HepG2 (cell line): Measurements from ENCODE around the gene NDRG3. TPM values are rescaled to one million over a fixed set of nuclear protein-coding genes. Genes with fewer than 3 reads are reported as not detected.

Source experiments
- ATF3 ChIP-seq: sonication (generic); formaldehyde crosslinking; IDR thresholded peaks from 2 replicates; pipeline ENCODE4 v1.4.0; 2020; ENCODE audit warnings: missing genetic modification reagents
- FOXJ3 ChIP-seq: sonication (generic); formaldehyde crosslinking; IDR thresholded peaks from 2 replicates; pipeline ENCODE4 v1.4.0; 2020; ENCODE audit warnings: missing genetic modification reagents, mild to moderate bottlenecking, borderline replicate concordance
- HES4 ChIP-seq: sonication (generic); formaldehyde crosslinking; IDR thresholded peaks from 2 replicates; pipeline ENCODE4 v1.9.0; 2021; ENCODE audit warnings: mild to moderate bottlenecking, missing genetic modification reagents, borderline replicate concordance
- HIC2 ChIP-seq: sonication (generic); formaldehyde crosslinking; IDR thresholded peaks from 2 replicates; pipeline ENCODE4 v1.9.0; 2022; ENCODE audit warnings: low read depth, missing genetic modification reagents
- NCOA2 ChIP-seq: sonication (generic); formaldehyde crosslinking; IDR thresholded peaks from 2 replicates; pipeline ENCODE4 v1.8.0; 2022; ENCODE audit warnings: inconsistent platforms
- NFATC3 ChIP-seq: sonication (generic); formaldehyde crosslinking; IDR thresholded peaks from 2 replicates; pipeline ENCODE4 v1.5.1; 2020; ENCODE audit warnings: mild to moderate bottlenecking, missing genetic modification reagents
- NFE2L2 ChIP-seq: fragments of 150-350 bp; IDR thresholded peaks from 2 replicates; pipeline ENCODE4 v1.6.1; 2014; ENCODE audit warnings: low read length
- NR2F6 ChIP-seq, 2 experiments: IDR thresholded peaks; 2 replicates each; pipeline ENCODE4 v1.6.1; 2016; ENCODE audit warnings: antibody characterized with exemption in 1 of 2, mild to moderate bottlenecking in 1 of 2
- PHF5A ChIP-seq: IDR thresholded peaks from one replicate; pipeline ENCODE4 v1.6.1; 2018; ENCODE audit warnings: low read depth, missing genetic modification reagents; ENCODE audit not compliant: unreplicated experiment
- SALL2 ChIP-seq: sonication (generic); formaldehyde crosslinking; IDR thresholded peaks from 2 replicates; pipeline ENCODE4 v1.8.1; 2023; ENCODE audit warnings: mild to moderate bottlenecking, missing genetic modification reagents, inconsistent platforms
- SRSF1 ChIP-seq: fragments of 200-400 bp; formaldehyde crosslinking; optimal IDR thresholded peaks from 2 replicates; pipeline ENCODE3; 2017; ENCODE audit warnings: mild to moderate bottlenecking, low read depth, low read length, moderate library complexity
- ZNF12 ChIP-seq: sonication (generic); formaldehyde crosslinking; IDR thresholded peaks from 2 replicates; pipeline ENCODE4 v1.5.0; 2020; ENCODE audit warnings: missing genetic modification reagents
- ZNF274 ChIP-seq: sonication (generic); formaldehyde crosslinking; IDR thresholded peaks from 2 replicates; pipeline ENCODE4 v1.5.1; 2020; ENCODE audit warnings: mild to moderate bottlenecking, missing genetic modification reagents
- ZNF562 ChIP-seq: sonication (generic); formaldehyde crosslinking; IDR thresholded peaks from 2 replicates; pipeline ENCODE4 v1.8.0; 2022; ENCODE audit warnings: missing genetic modification reagents, borderline replicate concordance
- ZNF644 ChIP-seq: IDR thresholded peaks from 2 replicates; pipeline ENCODE4 v1.6.1; 2016; ENCODE audit warnings: low read depth
- polyA plus RNA-seq, 8 experiments: library from polyadenylated mRNA; depleted of rRNA in 3 of 8; stranded (reverse) in 7 of 8; unstranded in 1 of 8; fragments of >200 nt; fragmentation: Illumina TruSeq in 4 of 8; extraction: Trizol in 4 of 8; gene quantifications; 2 replicates each; pipeline versions ENCODE4 v1.2.1 to v1.2.3, GENCODE V29; 2011 to 2016; ENCODE audit warnings: low read depth in 4 of 8, missing spikeins in 1 of 8, mixed read lengths in 1 of 8; ENCODE audit not compliant: insufficient read depth in 1 of 8
- total RNA-seq, 5 experiments: library from RNA; depleted of rRNA; stranded (reverse); fragments of >200 nt; fragmentation: Illumina TruSeq; extraction: Trizol; gene quantifications; 2 replicates each; pipeline ENCODE4 v1.2.3, GENCODE V29; 2016; ENCODE audit warnings: low read depth in 1 of 5
- TF ChIP-seq, protein P1 (sequence below): sonication (generic); formaldehyde crosslinking; IDR thresholded peaks from 2 replicates; pipeline ENCODE4 v1.5.0; 2020; ENCODE audit warnings: mild to moderate bottlenecking, missing genetic modification reagents, borderline replicate concordance
- TF ChIP-seq, protein P2 (sequence below): sonication (generic); formaldehyde crosslinking; IDR thresholded peaks from 2 replicates; pipeline ENCODE4 v1.8.0; 2022; ENCODE audit warnings: mild to moderate bottlenecking, missing genetic modification reagents, borderline replicate concordance

Gene NDRG3
- total and polyA plus RNA-seq, 2 of the 13 experiments (the other 11 are each of a cell fraction or from before 2014, with no cell fraction given), result 36.0 to 40.5 TPM

DNA sequence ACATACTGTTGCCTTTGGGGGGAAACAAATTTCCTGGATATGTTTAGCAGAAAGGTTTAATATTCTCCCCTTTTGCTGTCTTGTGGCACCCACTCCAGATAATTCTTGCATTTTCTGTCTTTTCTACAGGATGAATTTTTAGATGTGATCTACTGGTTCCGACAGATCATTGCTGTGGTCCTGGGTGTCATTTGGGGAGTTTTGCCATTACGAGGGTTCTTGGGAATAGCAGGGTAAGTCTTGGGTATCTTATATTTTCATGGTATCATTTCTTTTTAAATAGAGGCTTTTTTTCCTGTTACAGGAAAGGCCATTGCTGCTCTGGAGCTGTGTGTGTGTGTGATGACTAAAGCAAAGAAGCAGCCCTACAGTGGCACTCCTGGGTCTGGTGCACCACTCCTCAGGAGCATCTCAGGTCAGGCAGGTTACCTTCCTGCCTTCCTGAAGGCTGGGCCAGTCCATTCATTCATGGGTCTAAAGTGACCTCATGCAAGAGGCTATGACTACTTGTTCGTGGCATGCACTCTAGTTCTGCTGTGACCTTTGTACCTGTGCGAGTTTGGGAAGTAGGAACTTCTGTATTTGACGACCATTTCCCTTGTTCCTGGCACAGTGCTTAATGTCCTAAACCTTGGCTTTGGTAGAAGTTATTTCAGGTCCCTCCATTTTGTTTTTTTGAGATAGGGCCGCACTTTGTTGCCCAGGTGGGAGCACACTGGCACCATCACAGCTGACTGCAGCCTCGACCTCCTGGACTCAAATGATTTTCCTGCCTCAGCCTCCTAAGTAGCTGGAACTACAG, 138.1 kb downstream of the NDRG3 start (continued):
- TF ChIP-seq ATF3 (CRISPR knock-in tag), result peak; percentile 97
- TF ChIP-seq NR2F6 (IDR thresholded peaks at IDR 0.05), result peak; percentile 37; the same call in 1 of the 2 replicates
- peak; percentile 81; the same call in 1 of the 2 replicates for TF ChIP-seq NR2F6 (CRISPR knock-in tag; IDR thresholded peaks at IDR 0.05)
- TF ChIP-seq SRSF1, result no peak
- TF ChIP-seq NFATC3 (CRISPR knock-in tag), result no peak
- TF ChIP-seq HES4 (CRISPR knock-in tag), result no peak
- TF ChIP-seq ZNF274, result no peak
- TF ChIP-seq, protein P1, sequence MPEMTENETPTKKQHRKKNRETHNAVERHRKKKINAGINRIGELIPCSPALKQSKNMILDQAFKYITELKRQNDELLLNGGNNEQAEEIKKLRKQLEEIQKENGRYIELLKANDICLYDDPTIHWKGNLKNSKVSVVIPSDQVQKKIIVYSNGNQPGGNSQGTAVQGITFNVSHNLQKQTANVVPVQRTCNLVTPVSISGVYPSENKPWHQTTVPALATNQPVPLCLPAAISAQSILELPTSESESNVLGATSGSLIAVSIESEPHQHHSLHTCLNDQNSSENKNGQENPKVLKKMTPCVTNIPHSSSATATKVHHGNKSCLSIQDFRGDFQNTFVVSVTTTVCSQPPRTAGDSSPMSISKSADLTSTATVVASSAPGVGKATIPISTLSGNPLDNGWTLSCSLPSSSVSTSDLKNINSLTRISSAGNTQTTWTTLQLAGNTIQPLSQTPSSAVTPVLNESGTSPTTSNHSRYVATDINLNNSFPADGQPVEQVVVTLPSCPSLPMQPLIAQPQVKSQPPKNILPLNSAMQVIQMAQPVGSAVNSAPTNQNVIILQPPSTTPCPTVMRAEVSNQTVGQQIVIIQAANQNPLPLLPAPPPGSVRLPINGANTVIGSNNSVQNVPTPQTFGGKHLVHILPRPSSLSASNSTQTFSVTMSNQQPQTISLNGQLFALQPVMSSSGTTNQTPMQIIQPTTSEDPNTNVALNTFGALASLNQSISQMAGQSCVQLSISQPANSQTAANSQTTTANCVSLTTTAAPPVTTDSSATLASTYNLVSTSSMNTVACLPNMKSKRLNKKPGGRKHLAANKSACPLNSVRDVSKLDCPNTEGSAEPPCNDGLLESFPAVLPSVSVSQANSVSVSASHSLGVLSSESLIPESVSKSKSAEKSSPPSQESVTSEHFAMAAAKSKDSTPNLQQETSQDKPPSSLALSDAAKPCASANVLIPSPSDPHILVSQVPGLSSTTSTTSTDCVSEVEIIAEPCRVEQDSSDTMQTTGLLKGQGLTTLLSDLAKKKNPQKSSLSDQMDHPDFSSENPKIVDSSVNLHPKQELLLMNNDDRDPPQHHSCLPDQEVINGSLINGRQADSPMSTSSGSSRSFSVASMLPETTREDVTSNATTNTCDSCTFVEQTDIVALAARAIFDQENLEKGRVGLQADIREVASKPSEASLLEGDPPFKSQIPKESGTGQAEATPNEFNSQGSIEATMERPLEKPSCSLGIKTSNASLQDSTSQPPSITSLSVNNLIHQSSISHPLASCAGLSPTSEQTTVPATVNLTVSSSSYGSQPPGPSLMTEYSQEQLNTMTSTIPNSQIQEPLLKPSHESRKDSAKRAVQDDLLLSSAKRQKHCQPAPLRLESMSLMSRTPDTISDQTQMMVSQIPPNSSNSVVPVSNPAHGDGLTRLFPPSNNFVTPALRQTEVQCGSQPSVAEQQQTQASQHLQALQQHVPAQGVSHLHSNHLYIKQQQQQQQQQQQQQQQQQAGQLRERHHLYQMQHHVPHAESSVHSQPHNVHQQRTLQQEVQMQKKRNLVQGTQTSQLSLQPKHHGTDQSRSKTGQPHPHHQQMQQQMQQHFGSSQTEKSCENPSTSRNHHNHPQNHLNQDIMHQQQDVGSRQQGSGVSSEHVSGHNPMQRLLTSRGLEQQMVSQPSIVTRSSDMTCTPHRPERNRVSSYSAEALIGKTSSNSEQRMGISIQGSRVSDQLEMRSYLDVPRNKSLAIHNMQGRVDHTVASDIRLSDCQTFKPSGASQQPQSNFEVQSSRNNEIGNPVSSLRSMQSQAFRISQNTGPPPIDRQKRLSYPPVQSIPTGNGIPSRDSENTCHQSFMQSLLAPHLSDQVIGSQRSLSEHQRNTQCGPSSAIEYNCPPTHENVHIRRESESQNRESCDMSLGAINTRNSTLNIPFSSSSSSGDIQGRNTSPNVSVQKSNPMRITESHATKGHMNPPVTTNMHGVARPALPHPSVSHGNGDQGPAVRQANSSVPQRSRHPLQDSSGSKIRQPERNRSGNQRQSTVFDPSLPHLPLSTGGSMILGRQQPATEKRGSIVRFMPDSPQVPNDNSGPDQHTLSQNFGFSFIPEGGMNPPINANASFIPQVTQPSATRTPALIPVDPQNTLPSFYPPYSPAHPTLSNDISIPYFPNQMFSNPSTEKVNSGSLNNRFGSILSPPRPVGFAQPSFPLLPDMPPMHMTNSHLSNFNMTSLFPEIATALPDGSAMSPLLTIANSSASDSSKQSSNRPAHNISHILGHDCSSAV, result no peak
- no peak for TF ChIP-seq NFE2L2
- no peak for TF ChIP-seq SALL2 (CRISPR knock-in tag)
- TF ChIP-seq HIC2 (CRISPR knock-in tag), result no peak
- peak; percentile 76 for TF ChIP-seq PHF5A (CRISPR knock-in tag)
- TF ChIP-seq ZNF562 (CRISPR knock-in tag), result no peak
- peak; percentile 94 for TF ChIP-seq ZNF644
- TF ChIP-seq FOXJ3 (CRISPR knock-in tag), result no peak
- TF ChIP-seq, protein P2, sequence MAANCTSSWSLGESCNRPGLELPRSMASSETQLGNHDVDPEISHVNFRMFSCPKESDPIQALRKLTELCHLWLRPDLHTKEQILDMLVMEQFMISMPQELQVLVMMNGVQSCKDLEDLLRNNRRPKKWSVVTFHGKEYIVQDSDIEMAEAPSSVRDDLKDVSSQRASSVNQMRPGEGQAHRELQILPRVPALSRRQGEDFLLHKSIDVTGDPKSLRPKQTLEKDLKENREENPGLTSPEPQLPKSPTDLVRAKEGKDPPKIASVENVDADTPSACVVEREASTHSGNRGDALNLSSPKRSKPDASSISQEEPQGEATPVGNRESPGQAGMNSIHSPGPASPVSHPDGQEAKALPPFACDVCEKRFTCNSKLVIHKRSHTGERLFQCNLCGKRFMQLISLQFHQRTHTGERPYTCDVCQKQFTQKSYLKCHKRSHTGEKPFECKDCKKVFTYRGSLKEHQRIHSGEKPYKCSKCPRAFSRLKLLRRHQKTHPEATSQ (CRISPR knock-in tag), result no peak; the same call in 1 of the 2 replicates
- peak; percentile 82; the same call in 1 of the 2 replicates for TF ChIP-seq ZNF12 (CRISPR knock-in tag)
- TF ChIP-seq NCOA2, result peak; percentile 59
